Measurements from ENCODE around the gene SLC12A9. TPM values are rescaled to one million over a fixed set of nuclear protein-coding genes. Genes with fewer than 3 reads are reported as not detected.
"Not testable (repeated sequence)": the region's sequence is repeated elsewhere in the genome, so short reads cannot be mapped to it uniquely, and the experiment has no call there.

Gene SLC12A9
- total RNA-seq, 1 donor, result 16.0 TPM

DNA sequence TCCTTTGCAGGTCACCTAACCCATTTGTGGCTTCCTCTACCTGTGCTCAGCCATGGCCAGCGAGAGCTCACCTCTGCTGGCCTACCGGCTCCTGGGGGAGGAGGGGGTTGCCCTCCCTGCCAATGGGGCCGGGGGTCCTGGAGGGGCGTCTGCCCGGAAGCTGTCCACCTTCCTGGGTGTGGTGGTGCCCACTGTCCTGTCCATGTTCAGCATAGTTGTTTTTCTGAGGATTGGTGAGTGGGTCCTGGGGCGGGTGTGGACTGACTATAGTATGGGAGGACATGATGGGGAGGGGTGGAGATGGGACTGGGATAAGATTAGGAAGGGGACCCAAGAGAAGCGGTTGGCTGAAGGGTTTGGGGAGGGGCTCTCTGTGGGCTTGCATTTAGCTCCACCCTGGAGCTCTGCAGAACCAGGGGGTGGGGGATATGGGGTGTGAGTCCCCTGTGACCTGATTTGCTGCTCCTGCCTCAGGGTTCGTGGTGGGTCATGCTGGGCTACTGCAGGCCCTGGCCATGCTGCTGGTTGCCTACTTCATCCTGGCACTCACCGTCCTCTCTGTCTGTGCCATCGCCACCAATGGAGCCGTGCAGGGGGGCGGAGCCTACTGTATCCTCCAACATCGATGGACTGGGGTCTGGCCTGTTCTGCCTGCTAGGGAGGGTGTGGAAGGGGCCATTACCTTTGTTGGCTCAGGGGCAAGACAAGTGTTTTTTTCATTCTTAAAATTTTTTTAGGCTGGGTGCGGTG, 1.8 kb downstream of the SLC12A9 start:
- DNase-seq (ENCODE audit: low read depth), result no peak
- TF ChIP-seq, protein P1, sequence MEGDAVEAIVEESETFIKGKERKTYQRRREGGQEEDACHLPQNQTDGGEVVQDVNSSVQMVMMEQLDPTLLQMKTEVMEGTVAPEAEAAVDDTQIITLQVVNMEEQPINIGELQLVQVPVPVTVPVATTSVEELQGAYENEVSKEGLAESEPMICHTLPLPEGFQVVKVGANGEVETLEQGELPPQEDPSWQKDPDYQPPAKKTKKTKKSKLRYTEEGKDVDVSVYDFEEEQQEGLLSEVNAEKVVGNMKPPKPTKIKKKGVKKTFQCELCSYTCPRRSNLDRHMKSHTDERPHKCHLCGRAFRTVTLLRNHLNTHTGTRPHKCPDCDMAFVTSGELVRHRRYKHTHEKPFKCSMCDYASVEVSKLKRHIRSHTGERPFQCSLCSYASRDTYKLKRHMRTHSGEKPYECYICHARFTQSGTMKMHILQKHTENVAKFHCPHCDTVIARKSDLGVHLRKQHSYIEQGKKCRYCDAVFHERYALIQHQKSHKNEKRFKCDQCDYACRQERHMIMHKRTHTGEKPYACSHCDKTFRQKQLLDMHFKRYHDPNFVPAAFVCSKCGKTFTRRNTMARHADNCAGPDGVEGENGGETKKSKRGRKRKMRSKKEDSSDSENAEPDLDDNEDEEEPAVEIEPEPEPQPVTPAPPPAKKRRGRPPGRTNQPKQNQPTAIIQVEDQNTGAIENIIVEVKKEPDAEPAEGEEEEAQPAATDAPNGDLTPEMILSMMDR (IDR thresholded peaks at IDR 0.05; ENCODE audit: insufficient read depth, low read depth, low read length), result no peak
- H3K4me3 ChIP-seq (ENCODE audit: low read depth, low read length), result no peak overlapping the region

GRCh38 chr7:100854899-100855298, 2.4 kb downstream of the SLC12A9 start:
- not testable (repeated sequence) for H3K4me3 ChIP-seq (ENCODE audit: low read depth, low read length); DNase-seq (ENCODE audit: low read depth)

- no peak overlapping the region for H3K4me3 ChIP-seq (ENCODE audit: low read depth, low read length)
- TF ChIP-seq, protein P1 (IDR thresholded peaks at IDR 0.05; ENCODE audit: insufficient read depth, low read depth, low read length), result no peak
- no peak for DNase-seq (ENCODE audit: low read depth)
Measured at GRCh38 chr7:100855515-100855914, 3.0 kb downstream of the SLC12A9 start.

GRCh38 chr7:100856871-100857282, 4.4 kb downstream of the SLC12A9 start:
- DNase-seq (ENCODE audit: low read depth), result no peak
- TF ChIP-seq, protein P1 (IDR thresholded peaks at IDR 0.05; ENCODE audit: insufficient read depth, low read depth, low read length), result no peak

DNA sequence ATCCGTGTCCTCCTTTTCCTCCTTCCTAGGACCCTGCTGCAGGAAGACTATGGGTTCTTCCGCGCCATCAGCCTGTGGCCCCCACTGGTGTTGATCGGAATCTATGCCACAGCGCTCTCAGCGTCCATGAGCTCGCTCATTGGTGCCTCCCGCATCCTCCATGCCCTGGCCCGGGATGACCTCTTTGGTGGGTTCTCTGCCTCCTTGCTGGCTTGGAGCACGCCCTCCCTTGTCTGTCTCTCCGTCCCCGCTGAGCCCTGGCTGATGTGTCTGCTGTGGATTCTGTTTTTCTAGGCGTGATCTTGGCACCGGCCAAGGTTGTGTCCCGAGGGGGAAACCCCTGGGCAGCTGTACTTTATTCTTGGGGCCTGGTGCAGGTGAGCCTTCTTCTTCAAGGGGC, 7.3 kb downstream of the SLC12A9 start:
- no peak overlapping the region for H3K4me3 ChIP-seq (ENCODE audit: low read depth, low read length)
- DNase-seq (ENCODE audit: low read depth), result no peak

More at GRCh38 chr7:100856871-100857282, 4.4 kb downstream of the SLC12A9 start:
- no peak overlapping the region for H3K4me3 ChIP-seq (ENCODE audit: low read depth, low read length)

GRCh38 chr7:100860702-100861615, 8.4 kb downstream of the SLC12A9 start:
- DNase-seq (ENCODE audit: low read depth), result no peak
- no peak overlapping the region for H3K4me3 ChIP-seq (ENCODE audit: low read depth, low read length)
- TF ChIP-seq, protein P1 (IDR thresholded peaks at IDR 0.05; ENCODE audit: insufficient read depth, low read depth, low read length), result no peak

More for the DNA sequence above, 7.3 kb downstream of the SLC12A9 start:
- TF ChIP-seq, protein P1 (IDR thresholded peaks at IDR 0.05; ENCODE audit: insufficient read depth, low read depth, low read length), result no peak

- H3K4me3 ChIP-seq (ENCODE audit: low read depth, low read length), result no peak overlapping the region
- TF ChIP-seq, protein P1 (IDR thresholded peaks at IDR 0.05; ENCODE audit: insufficient read depth, low read depth, low read length), result no peak
- no peak for DNase-seq (ENCODE audit: low read depth)
Measured at GRCh38 chr7:100861616-100861985, 9.1 kb downstream of the SLC12A9 start.
